Amniotic epithelial cell (primary cell): Measurements from ENCODE around the gene TUBB1.

Experiments
- DNase-seq: peaks from one replicate; pipeline ENCODE4 v3.0.0-alpha.2; 2010; ENCODE audit warnings: low read depth

The TUBB1 gene

GRCh38 chr20:59042796-59043631 lies 23.8 kb downstream of the TUBB1 start:
- peak; percentile 76 for DNase-seq

GRCh38 chr20:59043698-59044097 lies 24.5 kb downstream of the TUBB1 start:
- no peak for DNase-seq

GRCh38 chr20:59044295-59044694 lies 25.1 kb downstream of the TUBB1 start:
- DNase-seq, result no peak

- no peak for DNase-seq
Measured at GRCh38 chr20:59044796-59045195, 25.6 kb downstream of the TUBB1 start.

GRCh38 chr20:59046862-59047261 lies 27.6 kb downstream of the TUBB1 start:
- DNase-seq, result no peak

GRCh38 chr20:59047938-59048680 lies 28.9 kb downstream of the TUBB1 start:
- DNase-seq, result peak; percentile 93

GRCh38 chr20:59048681-59049030 lies 29.4 kb downstream of the TUBB1 start:
- peak; percentile 11 for DNase-seq

- no peak for DNase-seq
Measured at GRCh38 chr20:59050437-59050836, 31.2 kb downstream of the TUBB1 start.

- DNase-seq, result no peak
Measured at GRCh38 chr20:59051666-59052185, 32.5 kb downstream of the TUBB1 start.

- peak; percentile 48 for DNase-seq
Measured at GRCh38 chr20:59055302-59055701, 36.1 kb downstream of the TUBB1 start.

- DNase-seq, result no peak
Measured at GRCh38 chr20:59062081-59062480, 42.9 kb downstream of the TUBB1 start.

GRCh38 chr20:59063358-59064213 lies 44.4 kb downstream of the TUBB1 start:
- DNase-seq, result peak; percentile 95

- no peak for DNase-seq
Measured at GRCh38 chr20:59064214-59064722, 45.0 kb downstream of the TUBB1 start.

GRCh38 chr20:59068534-59068933 lies 49.3 kb downstream of the TUBB1 start:
- DNase-seq, result no peak

- no peak for DNase-seq
Measured at GRCh38 chr20:59069026-59069425, 49.8 kb downstream of the TUBB1 start.

- DNase-seq, result no peak
Measured at GRCh38 chr20:59071216-59071615, 52.0 kb downstream of the TUBB1 start.

- DNase-seq, result no peak
Measured at GRCh38 chr20:59073582-59073981, 54.4 kb downstream of the TUBB1 start.

GRCh38 chr20:59074456-59074855 lies 55.2 kb downstream of the TUBB1 start:
- peak; percentile 82 for DNase-seq

GRCh38 chr20:59075934-59076508 lies 56.8 kb downstream of the TUBB1 start:
- DNase-seq, result no peak
